Right lobe of liver (tissue), 4 donors: Measurements from ENCODE around the gene CD69.

Experiments used
- CTCF ChIP-seq, 4 donors: fragments of 200-600 bp in 3 of 4; fragments of 450-650 bp in 1 of 4; IDR thresholded peaks; one replicate each; pipeline versions ENCODE4 v1.5.1 to v1.8.0; 2016 to 2022; ENCODE audit warnings: antibody characterized with exemption in 4 of 4, mild to moderate bottlenecking in 2 of 4
- POLR2A ChIP-seq: fragments of 450-650 bp; IDR thresholded peaks from one replicate; pipeline ENCODE4 v1.6.1; 2017; ENCODE audit warnings: antibody characterized with exemption, mild to moderate bottlenecking
- donor health status: DM: no; HTN: no; CAD: no.
- donor health status: DM: no; HTN: no; CAD: no.
- donor health status: DM: no; HTN: yes; CAD: no.

- no peak for TF ChIP-seq CTCF (IDR thresholded peaks at IDR 0.05)
- no peak for TF ChIP-seq POLR2A
Measured at GRCh38 chr12:9759694-9760093, 1.0 kb downstream of the CD69 start.
